HFF-Myc (cell line): ENCODE data around the gene SPDL1.
"Not testable (repeated sequence)": the region's sequence is repeated elsewhere in the genome, so short reads cannot be mapped to it uniquely, and the experiment has no call there.

Experiments
- DNase-seq: peaks from one replicate; pipeline ENCODE4 v3.0.0-alpha.2; 2011; ENCODE audit warnings: low read depth; ENCODE audit errors: extremely low read depth
- H3K4me3 ChIP-seq: replicated peaks from 2 replicates; pipeline ENCODE4 v1.5.1; 2011; ENCODE audit warnings: low read depth, mild to moderate bottlenecking, control low read depth, low read length
- CTCF ChIP-seq: IDR thresholded peaks from 2 replicates; pipeline ENCODE4 v1.5.1; 2012; ENCODE audit warnings: mild to moderate bottlenecking, low read depth, low read length, control low read depth; ENCODE audit errors: missing control alignments

SPDL1 gene

GRCh38 chr5:169602535-169602934 lies 19.0 kb downstream of the SPDL1 start:
- no peak overlapping the region for H3K4me3 ChIP-seq
- TF ChIP-seq CTCF: no peak
- no peak for DNase-seq

- no peak for TF ChIP-seq CTCF
- no peak overlapping the region for H3K4me3 ChIP-seq
- DNase-seq: no peak
Observed at GRCh38 chr5:169606279-169606678, 22.7 kb downstream of the SPDL1 start.

GRCh38 chr5:169607882-169608281 lies 24.3 kb downstream of the SPDL1 start:
- DNase-seq: no peak
- no peak overlapping the region for H3K4me3 ChIP-seq
- TF ChIP-seq CTCF: no peak

GRCh38 chr5:169609716-169610115 lies 26.1 kb downstream of the SPDL1 start:
- no peak for DNase-seq
- no peak for TF ChIP-seq CTCF
- no peak overlapping the region for H3K4me3 ChIP-seq

- no peak for DNase-seq
- no peak overlapping the region for H3K4me3 ChIP-seq
- TF ChIP-seq CTCF: no peak
Observed at GRCh38 chr5:169610606-169611005, 27.0 kb downstream of the SPDL1 start.

GRCh38 chr5:169615561-169615960 lies 32.0 kb downstream of the SPDL1 start:
- no peak for TF ChIP-seq CTCF

GRCh38 chr5:169624307-169624706 lies 40.7 kb downstream of the SPDL1 start:
- not testable (repeated sequence) for H3K4me3 ChIP-seq, DNase-seq

More at GRCh38 chr5:169615561-169615960, 32.0 kb downstream of the SPDL1 start:
- DNase-seq: no peak
- no peak overlapping the region for H3K4me3 ChIP-seq
